Lung (tissue), 12 donors: ENCODE measurements around the gene CD300E. TPM values are rescaled to one million over a fixed set of nuclear protein-coding genes. Genes with fewer than 3 reads are reported as not detected.

Experiments used
- ATAC-seq: fragments of 200-7000 bp; cut with Tn5 transposase; one replicate; pipeline ENCODE4 v1.9.1; 2020; ENCODE audit warnings: moderate number of reproducible peaks; ENCODE audit not compliant: insufficient read depth, low FRiP score
- DNase-seq, 3 donors: peaks; one replicate each; pipeline ENCODE4 v3.0.0-alpha.2; 2013 to 2017
- H3K27ac ChIP-seq, 2 donors: one replicate each; pipeline ENCODE4 v1.5.1; 2013; ENCODE audit warnings: mild to moderate bottlenecking in 2 of 2, moderate library complexity in 2 of 2, control low read depth in 1 of 2, inconsistent platforms in 1 of 2, low read depth in 1 of 2, low read length in 1 of 2
- H3K27me3 ChIP-seq, 3 donors: one replicate each; pipeline ENCODE4 v1.5.1; 2013; ENCODE audit warnings: low read length in 2 of 3; ENCODE audit not compliant: control insufficient read depth in 3 of 3, insufficient read depth in 3 of 3
- H3K36me3 ChIP-seq, 4 donors: one replicate each; pipeline ENCODE4 v1.5.1; 2013; ENCODE audit warnings: low read length in 4 of 4, mild to moderate bottlenecking in 1 of 4, moderate library complexity in 1 of 4; ENCODE audit not compliant: control insufficient read depth in 4 of 4, insufficient read depth in 4 of 4
- H3K4me1 ChIP-seq, 5 donors: one replicate each; pipeline ENCODE4 v1.5.1; 2013; ENCODE audit warnings: low read length in 5 of 5, mild to moderate bottlenecking in 2 of 5, moderate library complexity in 1 of 5; ENCODE audit not compliant: control insufficient read depth in 5 of 5, insufficient read depth in 5 of 5
- H3K4me3 ChIP-seq: one replicate; pipeline ENCODE4 v1.5.1; 2013; ENCODE audit warnings: mild to moderate bottlenecking, control low read depth, moderate library complexity
- H3K9ac ChIP-seq, 2 donors: one replicate each; pipeline ENCODE4 v1.5.1; 2013; ENCODE audit warnings: low read length in 2 of 2, control low read depth in 1 of 2; ENCODE audit not compliant: insufficient read depth in 1 of 2
- H3K9me3 ChIP-seq, 4 donors: one replicate each; pipeline ENCODE4 v1.5.1; 2013; ENCODE audit warnings: low read length in 3 of 4, mild to moderate bottlenecking in 1 of 4, moderate library complexity in 1 of 4; ENCODE audit not compliant: control insufficient read depth in 4 of 4, insufficient read depth in 3 of 4
- WGBS, 2 donors: extraction: QIAGEN DNeasy Blood & Tissue Kit; methylation state at CpG; one replicate each; pipeline ENCODE4 v1.1.7; 2013; 5-methylcytosine and 5-hydroxymethylcytosine counted together
- polyA plus RNA-seq, 2 donors: library from polyadenylated mRNA; stranded (reverse); fragments of 200-250 nt; gene quantifications; one replicate each; pipeline ENCODE4 v1.2.1, GENCODE V29; 2013
- total RNA-seq, 2 donors: library from RNA; depleted of rRNA in 1 of 2; stranded (reverse); fragments of >200 nt in 1 of 2; gene quantifications; one replicate each; pipeline ENCODE4 v1.2.1, GENCODE V29; 2014 to 2021
- TF ChIP-seq, protein P1 (sequence below): IDR thresholded peaks from 2 replicates; pipeline ENCODE4 v1.5.1; 2012; ENCODE audit warnings: mild to moderate bottlenecking; ENCODE audit errors: control extremely low read depth, extremely low read depth
- donor health status: control.
- donor health status: control.
- donor health status: Bipolar disorder and iron deficiency.
- donor health status: healthy.
- donor health status: DM: yes; HTN: yes; CAD: no.

CD300E gene
- total and polyA plus RNA-seq, 4 donors, result 3.4 to 81.6 (median 11.2) TPM

DNA sequence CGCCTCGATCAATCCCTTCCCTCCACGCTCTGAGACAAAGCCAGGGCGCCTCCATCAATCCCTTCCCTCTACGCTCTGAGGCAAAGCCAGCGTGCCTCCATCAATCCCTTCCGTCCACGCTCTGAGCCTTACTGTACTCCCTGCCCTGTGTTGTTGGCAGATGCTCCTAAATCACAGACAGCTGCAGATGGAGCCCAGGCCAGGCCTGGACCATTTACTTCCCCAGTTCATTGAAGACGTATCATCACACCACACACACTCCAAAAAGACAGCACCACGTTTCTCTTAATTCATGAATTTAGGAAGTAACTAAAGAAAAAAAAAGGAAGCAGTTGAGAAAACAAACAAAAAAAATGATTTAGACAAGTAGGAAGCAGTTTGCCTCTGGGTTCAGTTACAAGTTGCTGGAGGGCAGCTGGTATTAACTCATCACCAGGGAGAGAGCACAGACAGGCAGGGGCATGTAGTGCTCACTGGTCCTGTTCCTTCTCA, 24.0 kb downstream of the CD300E start:
- Histone ChIP-seq H3K4me3 (no peak overlapping the region), H3K9ac (no peak overlapping the region), H3K27ac (no peak overlapping the region), H3K27me3 (peaks cover 0 to 9% (median 0%) of the 10 kb centered on the region in 3 donors), H3K9me3 (peaks cover 0 to 2% (median 0%) of the 10 kb centered on the region in 4 donors), H3K4me1 (no peaks in the 10 kb centered on the region), H3K36me3 (no peaks in the 10 kb centered on the region)
- TF ChIP-seq, protein P1, sequence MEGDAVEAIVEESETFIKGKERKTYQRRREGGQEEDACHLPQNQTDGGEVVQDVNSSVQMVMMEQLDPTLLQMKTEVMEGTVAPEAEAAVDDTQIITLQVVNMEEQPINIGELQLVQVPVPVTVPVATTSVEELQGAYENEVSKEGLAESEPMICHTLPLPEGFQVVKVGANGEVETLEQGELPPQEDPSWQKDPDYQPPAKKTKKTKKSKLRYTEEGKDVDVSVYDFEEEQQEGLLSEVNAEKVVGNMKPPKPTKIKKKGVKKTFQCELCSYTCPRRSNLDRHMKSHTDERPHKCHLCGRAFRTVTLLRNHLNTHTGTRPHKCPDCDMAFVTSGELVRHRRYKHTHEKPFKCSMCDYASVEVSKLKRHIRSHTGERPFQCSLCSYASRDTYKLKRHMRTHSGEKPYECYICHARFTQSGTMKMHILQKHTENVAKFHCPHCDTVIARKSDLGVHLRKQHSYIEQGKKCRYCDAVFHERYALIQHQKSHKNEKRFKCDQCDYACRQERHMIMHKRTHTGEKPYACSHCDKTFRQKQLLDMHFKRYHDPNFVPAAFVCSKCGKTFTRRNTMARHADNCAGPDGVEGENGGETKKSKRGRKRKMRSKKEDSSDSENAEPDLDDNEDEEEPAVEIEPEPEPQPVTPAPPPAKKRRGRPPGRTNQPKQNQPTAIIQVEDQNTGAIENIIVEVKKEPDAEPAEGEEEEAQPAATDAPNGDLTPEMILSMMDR, result no peak
- peak in 2 of 3 donors; percentile 7 to 39 for DNase-seq
- WGBS, 2 donors, result 27 to 40% methylated on average over 10 of the region's 10 CpGs
- no peak for ATAC-seq

DNA sequence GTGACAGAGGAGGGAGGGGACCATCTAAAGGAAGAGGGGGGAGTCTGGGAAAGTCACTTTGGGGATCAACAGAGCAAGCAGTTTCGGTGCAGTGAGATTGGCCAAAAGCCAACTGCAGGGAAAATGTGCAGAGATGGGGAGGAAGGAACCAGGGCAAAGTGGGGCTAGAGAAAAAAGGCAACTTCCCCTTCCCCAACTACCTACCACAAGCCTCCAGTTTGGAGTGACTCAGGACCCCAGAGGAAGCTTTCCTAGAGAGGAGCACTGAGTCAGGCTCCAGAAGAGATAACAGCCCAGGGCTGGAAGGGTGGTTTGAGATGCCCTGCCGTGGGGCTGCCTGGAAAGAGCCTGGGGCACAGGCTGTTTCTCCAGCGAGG, 24.5 kb downstream of the CD300E start:
- H3K27me3 ChIP-seq, result peaks cover 0 to 9% (median 0%) of the 10 kb centered on the region in 3 donors
- no peak overlapping the region for H3K4me3 ChIP-seq
- no peaks in the 10 kb centered on the region for H3K4me1 ChIP-seq
- H3K27ac ChIP-seq, result no peak overlapping the region
- 5 to 18% methylated on average over 3 of the region's 3 CpGs for WGBS, 2 donors
- H3K9ac ChIP-seq, result no peak overlapping the region
- ATAC-seq (no peak), DNase-seq (peak in 1 of 3 donors; percentile 5)
- H3K9me3 ChIP-seq, result peaks cover 0 to 2% (median 0%) of the 10 kb centered on the region in 4 donors
- TF ChIP-seq, protein P1, result no peak
- no peaks in the 10 kb centered on the region for H3K36me3 ChIP-seq

DNA sequence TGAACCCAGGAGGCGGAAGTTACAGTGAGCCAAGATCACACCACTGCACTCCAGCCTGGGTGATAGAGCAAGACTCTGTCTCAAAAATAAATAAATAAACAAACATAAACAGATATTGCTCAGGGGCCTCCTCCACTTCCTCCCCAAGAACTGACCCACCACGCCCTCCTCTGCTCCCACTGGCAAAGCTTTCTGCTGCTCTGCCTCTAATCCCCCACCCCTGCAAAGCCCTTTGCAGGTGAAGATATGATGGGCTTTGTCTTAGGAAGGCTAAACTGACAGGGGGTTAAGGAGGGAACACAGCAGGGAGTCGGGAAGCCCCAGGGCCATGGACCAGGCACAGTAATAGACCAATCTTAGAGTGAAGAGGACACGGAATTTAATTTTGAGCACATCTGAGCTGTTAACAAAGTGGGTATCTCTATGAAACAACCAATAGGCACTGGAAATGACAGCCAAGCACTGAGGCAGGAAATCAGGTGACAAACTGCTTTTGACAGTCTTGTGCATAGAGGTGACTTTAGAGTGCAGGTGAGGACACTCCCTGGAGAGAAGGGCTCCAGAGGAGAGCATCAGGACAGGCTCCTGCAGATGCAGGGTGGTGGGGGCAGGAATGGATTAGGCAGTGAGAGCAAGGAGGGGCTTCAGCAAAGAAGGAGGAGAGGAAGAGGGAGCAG, 25.1 kb downstream of the CD300E start:
- no peak overlapping the region for H3K9ac ChIP-seq
- no peak overlapping the region for H3K27ac ChIP-seq
- 68 to 69% methylated on average over 4 of the region's 4 CpGs for WGBS, 2 donors
- DNase-seq (no peak), ATAC-seq (no peak)
- no peaks in the 10 kb centered on the region for H3K36me3 ChIP-seq
- H3K4me1 ChIP-seq, result no peaks in the 10 kb centered on the region
- TF ChIP-seq, protein P1, result no peak
- peaks cover 0 to 9% (median 0%) of the 10 kb centered on the region in 3 donors for H3K27me3 ChIP-seq
- peaks cover 0 to 2% (median 0%) of the 10 kb centered on the region in 4 donors for H3K9me3 ChIP-seq
- no peak overlapping the region for H3K4me3 ChIP-seq
